Measurements from ENCODE around the gene DHDH.

Gene DHDH

DNA sequence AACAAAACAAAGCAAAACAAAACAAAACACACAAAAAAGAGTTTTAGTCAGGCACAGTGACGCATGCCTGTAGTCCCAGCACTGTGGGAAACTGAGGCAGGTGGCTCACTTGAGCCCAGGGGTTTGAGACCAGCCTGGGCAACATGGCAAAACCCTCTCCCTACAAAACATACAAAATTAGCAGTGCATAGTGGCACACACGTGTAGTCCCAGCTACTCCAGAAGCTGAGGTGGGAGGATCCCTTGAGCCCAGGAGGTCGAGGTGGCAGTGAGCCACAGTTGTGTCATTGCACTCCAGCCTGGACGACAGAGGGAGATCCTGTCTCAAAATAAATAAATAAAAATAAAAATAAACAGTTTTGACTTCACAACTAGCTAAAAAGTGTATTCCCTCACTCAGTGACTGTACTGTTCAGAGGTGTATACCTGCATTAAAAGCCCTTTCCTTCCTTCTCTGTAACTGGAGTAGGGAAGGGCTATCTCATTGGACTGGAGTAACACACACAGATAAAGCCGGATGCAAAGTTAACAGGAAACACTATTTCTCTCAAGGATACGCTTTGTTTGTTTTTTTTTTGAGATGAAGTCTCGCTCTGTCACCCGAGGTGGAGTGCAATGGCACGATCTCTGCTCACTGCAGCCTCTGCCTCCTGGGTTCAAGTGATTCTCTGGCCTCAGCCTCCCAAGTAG is 17.5 kb downstream of the DHDH start:
- no peak for DNase-seq

DNA sequence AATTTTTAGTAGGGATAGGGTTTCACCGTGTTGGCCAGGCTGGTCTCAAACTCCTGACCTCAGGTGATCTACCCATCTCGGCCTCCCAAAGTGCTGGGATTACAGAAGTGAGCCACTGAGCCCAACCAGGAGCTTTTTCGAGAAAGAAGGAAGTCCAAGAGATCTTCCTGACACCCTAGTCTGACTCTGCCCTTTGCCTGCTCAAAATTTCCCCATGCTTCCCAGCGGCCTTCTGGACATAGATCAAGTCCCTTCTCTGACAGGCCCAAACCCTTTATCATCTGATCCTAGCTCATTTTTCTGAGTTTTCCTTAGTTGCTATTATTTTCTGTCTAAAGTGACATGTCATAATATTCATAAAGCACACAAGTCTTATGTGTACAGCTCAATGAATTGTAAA is 19.6 kb downstream of the DHDH start:
- no peak for DNase-seq

DNA sequence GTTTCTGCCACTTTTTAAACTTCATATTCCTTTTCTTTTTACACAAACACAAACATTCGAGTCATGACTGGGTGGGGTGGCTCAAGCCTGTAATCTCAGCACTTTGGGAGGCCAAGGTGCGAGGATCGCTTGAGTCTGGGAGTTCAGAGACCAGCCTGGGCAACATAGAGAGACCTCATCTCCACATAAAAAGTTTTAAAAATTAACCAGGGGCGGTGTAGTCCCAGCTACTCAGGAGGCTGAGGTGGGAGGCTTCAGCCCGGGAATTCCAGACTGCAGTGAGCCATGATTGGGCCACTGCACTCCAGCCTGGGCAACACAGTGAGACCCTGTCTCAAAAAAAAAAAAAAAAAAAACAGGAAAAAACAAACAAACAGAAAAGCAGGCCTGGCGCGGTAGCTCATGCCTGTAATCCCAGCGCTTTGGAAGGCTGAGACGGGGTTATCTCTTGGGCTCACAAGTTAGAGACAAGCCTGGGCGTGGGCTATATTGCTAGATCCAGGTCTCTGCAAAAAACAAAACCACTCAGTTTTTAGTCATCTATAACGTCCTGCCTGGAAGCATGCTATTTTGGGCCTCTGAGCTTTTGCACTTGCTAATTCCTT is 20.6 kb downstream of the DHDH start:
- DNase-seq = no peak

DNA sequence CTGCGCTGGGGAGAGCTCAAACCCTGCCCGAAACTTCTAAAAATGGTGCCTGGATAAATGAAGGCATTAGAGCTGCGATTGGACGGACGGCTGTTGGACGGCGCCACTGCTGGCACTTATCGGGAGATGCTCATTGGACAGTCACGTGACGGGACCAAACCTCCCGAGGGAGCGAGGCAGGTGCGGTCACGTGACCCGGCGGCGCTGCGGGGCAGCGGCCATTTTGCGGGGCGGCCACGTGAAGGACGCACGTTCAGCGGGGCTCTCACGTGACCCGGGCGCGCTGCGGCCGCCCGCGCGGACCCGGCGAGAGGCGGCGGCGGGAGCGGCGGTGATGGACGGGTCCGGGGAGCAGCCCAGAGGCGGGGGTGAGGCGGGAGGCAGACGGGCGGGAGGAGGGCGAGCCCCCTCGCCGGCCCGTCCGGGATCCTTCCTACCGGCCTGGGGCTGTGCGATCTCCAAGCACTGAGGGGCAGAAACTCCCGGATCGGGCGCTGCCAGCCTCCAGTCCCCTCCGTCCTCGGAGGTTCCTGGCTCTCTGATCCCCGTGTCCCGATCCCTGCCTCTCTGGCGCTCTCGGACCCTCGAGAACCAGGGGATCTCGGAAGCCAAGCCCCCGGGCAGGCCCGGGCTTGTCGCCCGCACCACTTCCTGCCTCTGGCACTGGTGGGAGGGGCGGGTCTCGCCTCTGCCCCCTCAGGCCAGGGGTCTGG is 21.3 kb downstream of the DHDH start, which contains the start of gene BAX:
BAX (plus strand) TSS at position 281 of the 713 bp plus-strand sequence; CDS start at position 335, 54 bp downstream.
- peak; percentile 95 for DNase-seq

DNA sequence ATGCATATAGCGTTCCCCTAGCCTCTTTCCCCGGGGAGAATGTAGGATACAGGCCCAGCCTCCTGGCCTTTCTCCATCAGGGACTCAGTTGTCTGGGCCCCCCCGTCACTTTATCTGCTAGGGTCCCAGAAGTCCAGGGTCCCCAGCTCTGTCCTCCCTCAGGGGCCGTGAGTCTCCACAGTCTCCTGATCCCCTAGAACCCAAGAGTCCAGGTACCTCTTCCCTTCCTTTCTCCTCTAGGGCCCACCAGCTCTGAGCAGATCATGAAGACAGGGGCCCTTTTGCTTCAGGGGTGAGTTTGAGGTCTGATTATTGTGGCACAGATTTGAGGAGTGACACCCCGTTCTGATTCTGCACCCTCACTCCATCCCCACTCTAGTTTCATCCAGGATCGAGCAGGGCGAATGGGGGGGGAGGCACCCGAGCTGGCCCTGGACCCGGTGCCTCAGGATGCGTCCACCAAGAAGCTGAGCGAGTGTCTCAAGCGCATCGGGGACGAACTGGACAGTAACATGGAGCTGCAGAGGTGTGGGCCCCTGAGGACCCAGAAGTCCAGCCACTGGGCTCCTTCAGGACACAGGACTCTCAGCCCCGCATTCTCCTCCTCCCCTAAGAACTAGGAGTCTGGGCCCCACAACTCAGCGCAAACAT is 21.9 kb downstream of the DHDH start:
- no peak for DNase-seq

DNA sequence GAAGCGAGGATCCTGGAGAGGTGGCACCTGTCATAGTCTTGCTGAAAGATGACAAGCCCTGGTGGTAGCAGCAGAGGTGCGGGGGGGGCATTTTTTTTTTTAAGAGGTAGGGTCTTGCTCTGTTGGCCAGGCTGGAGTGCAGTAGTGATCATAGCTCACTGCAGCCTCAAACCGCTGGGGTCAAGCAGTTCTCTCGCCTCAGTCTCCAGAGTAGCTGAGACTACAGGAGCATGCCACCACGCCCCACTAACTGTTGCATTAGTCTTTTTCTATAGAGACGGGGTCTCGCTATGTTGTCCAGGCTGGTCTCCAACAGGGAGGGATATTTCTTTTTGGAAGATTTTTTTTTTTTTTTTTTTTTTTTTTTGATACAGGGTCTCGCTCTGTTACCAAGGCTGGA is 24.5 kb downstream of the DHDH start:
- no peak for DNase-seq

DNA sequence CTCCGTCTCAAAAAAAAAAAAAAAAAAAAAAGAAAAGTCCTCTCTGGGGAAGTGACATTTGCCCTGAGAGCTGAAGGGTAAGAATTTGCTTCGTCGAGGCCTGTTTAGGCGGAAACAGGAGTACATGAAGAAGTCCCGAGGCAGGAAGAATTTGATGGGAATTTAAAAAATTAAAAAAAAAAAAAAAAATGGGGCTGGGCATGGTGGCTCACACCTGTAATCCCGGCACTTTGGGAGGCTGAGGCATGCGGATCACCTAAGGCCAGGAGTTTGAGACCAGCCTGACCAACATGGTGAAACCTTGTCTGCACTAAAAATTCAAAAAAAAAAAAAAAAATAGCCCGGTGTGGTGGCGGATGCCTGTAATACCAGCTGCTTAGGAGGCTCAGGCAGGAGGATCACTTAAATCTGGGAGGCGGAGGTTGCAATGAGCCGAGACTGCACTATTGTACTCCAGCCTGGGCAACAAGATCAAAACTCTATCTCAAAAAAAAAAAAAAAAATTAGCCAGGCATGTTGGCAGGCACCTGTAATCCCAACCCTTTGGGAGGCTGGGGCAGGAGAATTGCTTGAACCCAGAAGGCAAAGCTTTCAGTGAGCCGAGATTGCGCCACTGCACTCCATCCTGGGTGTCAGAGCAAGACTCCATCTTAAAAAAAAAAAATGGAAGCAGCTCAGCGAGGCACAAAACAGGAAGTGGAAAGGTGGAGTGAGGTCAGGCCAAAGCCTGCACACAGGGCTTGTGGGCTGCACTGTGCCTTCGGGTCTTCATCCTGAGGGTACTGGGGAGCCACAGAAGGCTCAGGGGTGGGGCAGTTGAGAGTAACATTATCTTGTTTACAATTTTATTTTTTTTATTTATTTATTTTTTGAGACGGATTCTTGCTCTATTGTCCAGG is 26.1 kb downstream of the DHDH start:
- no peak for DNase-seq

DNA sequence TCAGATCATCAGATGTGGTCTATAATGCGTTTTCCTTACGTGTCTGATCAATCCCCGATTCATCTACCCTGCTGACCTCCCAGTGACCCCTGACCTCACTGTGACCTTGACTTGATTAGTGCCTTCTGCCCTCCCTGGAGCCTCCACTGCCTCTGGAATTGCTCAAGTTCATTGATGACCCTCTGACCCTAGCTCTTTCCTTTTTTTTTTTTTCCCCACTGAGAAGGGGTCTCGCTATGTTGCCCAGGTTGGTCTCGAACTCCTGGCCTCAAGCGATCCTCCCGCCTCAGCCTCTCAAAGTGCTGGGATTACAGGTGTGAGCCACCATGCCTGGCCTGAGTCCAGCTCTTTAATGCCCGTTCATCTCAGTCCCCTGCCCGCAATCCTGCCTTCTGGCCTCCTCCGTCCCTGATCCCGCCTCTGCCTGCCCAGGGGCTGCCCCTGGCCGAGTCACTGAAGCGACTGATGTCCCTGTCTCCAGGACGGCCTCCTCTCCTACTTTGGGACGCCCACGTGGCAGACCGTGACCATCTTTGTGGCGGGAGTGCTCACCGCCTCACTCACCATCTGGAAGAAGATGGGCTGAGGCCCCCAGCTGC is 27.7 kb downstream of the DHDH start:
- no peak for DNase-seq

DNA sequence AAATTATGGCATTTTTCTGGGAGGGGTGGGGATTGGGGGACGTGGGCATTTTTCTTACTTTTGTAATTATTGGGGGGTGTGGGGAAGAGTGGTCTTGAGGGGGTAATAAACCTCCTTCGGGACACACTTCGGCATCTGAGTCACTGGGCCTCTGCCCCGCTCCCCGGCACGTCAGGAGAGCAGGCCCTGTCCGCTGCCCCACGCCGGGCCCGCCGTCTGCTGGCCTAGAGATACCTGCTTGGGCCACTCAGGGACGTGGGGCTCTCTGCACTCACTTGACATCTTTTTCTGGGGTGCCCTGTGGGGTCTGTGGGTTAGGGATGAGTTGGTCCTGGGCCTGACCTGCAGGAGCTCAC is 28.2 kb downstream of the DHDH start:
- DNase-seq = no peak

DNA sequence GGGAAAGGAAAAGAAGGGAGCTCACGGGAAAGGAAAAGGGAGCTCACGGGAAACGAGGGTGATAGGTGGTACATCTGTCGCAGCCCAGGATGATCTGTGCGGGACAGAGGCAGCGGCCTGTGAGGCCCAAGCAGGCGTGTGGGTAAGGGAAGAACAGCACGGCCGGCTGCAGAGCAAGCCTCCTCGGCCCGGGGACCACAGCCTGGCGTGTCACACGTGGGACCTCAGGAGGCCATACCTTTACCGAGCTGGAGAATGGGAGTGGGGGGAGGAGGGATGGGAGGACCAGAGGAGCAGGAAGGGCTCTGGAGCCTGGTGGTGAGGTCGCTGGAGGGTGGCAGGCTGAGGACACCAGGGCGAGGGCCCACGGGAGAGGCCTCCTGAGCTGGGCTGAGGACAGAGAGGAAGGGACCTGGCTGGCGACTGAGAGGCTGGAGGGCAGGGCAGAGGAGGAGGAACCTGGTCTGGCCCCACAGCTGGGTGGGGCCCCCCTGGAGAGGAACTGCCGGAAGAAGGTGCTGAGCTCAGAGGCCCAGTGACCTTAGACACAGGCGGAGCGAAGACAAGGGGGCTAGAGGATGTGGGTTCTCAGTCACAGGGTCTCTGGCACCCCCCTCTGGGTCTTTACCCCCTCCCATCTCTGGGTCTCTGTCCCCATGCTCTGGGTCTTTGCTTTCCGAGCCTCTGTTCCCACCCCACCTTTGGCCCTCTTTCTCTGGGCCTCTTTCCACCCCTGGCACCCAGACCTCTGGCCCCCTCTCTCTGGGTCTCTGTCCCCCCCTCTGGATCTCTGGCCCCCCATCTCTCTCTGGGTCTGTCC is 28.7 kb downstream of the DHDH start:
- DNase-seq = peak; percentile 83

DNA sequence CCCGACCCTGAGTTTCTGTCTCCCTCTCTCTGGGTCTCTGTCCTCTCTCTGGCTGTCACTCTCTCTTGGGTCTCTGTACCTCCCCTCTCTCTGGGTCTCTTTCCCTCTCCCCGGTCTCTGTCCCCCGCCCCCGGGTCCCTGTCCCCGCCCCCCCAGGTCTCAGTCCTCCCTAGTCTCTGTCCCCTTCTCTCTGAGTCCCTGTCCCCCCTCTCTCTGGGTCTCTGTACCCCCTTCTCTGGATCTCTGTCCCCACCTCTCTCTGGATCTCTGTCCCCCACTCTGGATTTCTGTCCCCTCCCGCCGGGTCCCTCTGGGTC is 29.3 kb downstream of the DHDH start:
- DNase-seq = no peak

DNA sequence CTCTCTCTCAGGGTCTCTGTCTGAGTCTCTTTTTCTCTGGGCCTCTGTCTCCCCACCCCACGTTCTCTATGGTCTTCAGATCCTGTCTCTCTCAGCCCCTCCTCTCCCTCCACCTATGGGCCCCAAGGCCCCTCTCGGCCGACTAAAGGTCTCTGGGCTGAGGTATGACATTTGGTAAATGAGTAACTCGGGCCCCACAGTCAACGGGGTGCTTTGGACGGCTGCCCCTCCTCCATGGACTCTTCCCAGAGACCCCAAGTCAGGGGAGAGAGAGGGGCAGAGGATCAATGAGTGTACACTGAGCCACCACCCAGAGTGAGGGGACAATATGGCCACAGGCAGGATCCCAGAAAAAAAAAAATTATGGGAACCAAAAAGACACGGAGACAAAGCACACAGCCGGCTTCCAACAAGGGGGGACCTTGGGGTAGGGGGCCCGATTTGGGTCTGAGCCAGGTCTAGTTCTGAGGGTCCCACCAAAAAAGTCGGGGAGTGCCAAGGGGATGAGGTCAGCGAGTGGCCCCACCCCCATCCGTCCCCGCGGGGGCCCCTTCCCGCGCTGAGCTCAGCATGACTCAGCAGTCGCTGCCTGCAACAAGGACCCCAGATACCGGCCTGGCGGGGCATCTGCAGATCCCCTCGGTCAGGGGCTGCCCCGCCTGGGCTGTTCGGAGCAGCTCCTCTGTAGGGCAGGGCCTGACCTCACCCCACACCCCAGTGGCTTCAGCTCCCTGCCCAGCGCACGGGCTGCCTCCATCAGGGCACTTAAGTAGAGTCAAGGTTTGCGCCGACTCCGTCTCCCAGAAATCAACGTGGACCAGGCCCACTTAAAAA is 30.1 kb downstream of the DHDH start:
- DNase-seq = peak; percentile 71

DNA sequence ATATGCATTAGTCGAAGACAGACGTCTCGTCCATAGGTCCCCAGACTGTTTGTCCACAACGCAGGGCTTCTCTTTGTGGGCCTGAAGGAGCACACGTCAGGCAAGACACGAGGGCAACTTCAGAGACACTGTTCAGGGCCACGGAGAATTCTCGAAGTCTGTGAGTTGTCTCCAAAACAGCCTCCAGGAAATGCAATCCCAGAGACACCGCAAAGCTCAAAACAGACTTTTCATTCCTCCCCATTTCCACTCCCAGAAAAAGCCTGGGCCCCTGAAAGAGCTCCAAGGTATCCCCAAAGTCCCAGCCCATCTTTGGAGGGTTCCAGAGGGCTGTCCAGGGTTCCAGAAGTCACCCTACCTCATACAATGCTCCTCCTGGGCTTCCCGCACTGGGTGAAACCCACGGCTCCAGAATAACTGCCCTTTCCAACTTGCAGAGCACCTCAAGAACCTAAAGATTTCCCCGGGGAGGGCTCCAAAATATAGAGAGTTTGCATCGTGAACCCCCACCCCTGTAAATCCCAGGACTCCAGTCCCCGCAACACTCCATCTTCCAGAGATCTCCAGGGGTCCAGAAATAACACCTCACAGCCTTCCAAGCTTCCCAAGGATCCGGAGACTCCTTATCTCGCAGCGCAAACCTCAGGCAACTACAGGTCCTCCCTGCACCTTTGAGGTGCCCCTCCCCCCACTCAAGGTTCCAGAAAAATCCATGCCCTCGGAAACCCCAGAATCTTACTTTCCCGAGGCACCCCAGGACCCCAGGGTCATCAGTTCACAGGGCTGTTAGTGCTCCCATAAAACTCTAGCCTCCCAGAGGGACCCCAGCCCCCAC is 30.9 kb downstream of the DHDH start:
- no peak for DNase-seq

DNA sequence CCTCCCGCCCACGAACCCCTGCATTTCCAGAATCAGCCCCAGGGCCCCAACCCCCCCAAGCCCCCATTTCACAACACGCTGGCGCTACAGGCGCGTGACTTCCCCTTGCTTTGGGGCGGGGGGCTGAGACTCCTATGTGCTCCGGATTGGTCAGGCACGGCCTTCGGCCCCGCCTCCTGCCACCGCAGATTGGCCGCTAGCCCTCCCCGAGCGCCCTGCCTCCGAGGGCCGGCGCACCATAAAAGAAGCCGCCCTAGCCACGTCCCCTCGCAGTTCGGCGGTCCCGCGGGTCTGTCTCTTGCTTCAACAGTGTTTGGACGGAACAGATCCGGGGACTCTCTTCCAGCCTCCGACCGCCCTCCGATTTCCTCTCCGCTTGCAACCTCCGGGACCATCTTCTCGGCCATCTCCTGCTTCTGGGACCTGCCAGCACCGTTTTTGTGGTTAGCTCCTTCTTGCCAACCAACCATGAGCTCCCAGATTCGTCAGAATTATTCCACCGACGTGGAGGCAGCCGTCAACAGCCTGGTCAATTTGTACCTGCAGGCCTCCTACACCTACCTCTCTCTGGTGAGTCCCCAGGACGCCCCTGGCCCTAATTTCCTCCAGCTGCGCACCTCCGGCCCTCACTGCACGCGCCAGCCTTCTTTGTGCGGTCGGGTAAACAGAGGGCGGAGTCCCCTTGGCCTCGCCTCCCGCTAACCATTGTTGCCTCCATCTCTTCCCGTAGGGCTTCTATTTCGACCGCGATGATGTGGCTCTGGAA is 31.7 kb downstream of the DHDH start, which contains the start of gene FTL:
FTL (plus strand) TSS at position 270 of the 766 bp plus-strand sequence; CDS start at position 469, 199 bp downstream.
- DNase-seq = peak; percentile 95

DNA sequence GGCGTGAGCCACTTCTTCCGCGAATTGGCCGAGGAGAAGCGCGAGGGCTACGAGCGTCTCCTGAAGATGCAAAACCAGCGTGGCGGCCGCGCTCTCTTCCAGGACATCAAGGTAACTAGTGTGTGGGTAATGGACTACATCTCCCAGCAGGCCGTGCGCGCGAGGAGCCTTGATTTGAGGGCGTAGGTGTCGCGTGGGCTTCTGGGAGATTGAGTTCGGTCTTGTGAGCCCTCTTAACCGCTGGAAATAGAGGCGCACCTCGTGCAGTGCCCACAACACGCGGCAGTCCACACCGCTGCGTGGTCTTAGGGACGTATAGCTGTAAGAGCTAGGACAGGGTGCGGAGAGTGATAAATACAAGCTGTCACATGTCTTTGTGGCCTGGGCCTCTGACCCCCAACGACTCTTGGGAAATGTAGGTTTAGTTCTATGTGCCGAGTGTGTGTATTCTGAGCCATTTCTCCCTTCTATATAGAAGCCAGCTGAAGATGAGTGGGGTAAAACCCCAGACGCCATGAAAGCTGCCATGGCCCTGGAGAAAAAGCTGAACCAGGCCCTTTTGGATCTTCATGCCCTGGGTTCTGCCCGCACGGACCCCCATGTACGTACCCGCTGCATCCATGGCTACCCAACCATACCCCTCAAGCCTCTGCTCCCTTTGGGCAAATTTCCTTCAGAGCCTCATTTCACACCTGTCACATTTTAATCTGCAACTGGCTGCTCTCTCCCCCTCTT is 32.5 kb downstream of the DHDH start:
- DNase-seq = peak; percentile 87

DNA sequence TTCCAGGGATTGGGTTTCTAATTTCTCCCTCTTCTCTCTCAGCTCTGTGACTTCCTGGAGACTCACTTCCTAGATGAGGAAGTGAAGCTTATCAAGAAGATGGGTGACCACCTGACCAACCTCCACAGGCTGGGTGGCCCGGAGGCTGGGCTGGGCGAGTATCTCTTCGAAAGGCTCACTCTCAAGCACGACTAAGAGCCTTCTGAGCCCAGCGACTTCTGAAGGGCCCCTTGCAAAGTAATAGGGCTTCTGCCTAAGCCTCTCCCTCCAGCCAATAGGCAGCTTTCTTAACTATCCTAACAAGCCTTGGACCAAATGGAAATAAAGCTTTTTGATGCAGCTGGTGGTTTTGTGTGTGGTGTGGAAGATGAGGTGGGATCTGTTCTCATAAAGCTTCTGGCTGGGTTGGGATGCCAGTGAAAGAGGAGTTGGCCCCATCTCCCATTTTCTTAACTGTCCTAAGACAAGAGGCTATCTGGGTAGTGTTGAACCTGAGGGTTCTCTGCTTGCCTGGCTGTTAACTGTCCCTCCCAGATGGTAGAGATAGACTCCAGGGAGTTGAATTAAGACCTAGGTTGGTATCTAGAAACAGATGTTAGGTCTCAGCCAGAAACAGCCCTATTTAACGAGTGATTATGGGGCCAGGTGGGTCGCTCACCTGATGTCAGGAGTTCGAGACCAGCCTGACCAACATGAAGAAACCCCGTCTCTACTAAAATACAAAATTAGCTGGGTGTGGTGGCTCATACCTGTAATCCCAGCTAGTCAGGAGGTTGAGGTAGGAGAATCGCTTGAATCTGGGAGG is 33.2 kb downstream of the DHDH start:
- DNase-seq = peak; percentile 46

Data from RPMI8226 (cell line).